Measurements from ENCODE around the gene MYOM3.

The MYOM3 gene

DNA sequence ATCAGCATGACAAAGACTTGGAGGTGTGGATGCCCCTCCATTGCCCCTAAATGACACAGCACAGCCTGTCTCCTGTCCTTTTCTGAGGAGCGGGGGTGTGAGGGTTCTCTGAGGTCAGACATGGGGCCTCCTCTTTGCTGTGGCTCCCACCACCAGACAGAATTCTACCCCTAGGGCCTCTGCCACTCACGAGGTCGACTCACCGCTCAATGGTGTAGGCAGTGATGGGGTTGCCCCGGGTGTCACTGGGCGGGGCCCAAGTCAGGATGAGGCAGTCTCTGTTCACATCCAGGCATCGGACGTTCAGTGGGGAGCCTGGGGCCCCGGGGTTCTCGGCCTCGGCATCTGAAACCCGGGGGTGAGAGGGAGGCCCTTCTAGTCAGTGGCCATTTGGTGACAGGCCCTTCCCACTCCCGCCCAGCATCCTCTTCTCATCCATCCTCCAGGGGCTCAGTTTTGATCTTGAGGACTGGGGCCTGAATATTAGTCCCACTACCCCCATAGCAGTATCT, 19.9 kb downstream of the MYOM3 start:
- DNase-seq (ENCODE audit: insufficient read length, low spot score) (no peak), FAIRE-seq (no peak)
- TF ChIP-seq, protein P1, sequence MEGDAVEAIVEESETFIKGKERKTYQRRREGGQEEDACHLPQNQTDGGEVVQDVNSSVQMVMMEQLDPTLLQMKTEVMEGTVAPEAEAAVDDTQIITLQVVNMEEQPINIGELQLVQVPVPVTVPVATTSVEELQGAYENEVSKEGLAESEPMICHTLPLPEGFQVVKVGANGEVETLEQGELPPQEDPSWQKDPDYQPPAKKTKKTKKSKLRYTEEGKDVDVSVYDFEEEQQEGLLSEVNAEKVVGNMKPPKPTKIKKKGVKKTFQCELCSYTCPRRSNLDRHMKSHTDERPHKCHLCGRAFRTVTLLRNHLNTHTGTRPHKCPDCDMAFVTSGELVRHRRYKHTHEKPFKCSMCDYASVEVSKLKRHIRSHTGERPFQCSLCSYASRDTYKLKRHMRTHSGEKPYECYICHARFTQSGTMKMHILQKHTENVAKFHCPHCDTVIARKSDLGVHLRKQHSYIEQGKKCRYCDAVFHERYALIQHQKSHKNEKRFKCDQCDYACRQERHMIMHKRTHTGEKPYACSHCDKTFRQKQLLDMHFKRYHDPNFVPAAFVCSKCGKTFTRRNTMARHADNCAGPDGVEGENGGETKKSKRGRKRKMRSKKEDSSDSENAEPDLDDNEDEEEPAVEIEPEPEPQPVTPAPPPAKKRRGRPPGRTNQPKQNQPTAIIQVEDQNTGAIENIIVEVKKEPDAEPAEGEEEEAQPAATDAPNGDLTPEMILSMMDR (IDR thresholded peaks at IDR 0.05; ENCODE audit: insufficient read depth, missing control alignments): no peak

DNA sequence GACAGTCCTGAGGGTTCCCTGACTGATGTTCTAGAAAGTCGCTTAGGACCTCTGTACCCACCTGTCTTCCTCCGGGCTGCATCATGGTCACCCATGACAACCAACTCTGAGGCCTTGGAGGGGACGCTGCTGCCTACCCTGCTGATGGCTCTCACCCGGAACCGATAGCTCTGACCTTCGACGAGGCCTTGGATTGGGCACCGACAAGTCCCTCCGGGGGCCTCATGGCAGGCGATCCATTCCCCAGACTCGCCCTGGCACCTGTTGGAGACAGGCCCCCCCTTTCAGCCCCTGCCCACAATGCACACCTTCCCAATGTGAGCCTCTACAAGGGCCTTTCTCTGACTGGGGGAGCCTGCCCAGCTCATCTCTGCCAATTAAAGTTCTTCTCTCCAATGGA, 21.2 kb downstream of the MYOM3 start:
- DNase-seq (ENCODE audit: insufficient read length, low spot score) (no peak), FAIRE-seq (no peak)
- TF ChIP-seq, protein P1 (IDR thresholded peaks at IDR 0.05; ENCODE audit: insufficient read depth, missing control alignments): no peak

DNA sequence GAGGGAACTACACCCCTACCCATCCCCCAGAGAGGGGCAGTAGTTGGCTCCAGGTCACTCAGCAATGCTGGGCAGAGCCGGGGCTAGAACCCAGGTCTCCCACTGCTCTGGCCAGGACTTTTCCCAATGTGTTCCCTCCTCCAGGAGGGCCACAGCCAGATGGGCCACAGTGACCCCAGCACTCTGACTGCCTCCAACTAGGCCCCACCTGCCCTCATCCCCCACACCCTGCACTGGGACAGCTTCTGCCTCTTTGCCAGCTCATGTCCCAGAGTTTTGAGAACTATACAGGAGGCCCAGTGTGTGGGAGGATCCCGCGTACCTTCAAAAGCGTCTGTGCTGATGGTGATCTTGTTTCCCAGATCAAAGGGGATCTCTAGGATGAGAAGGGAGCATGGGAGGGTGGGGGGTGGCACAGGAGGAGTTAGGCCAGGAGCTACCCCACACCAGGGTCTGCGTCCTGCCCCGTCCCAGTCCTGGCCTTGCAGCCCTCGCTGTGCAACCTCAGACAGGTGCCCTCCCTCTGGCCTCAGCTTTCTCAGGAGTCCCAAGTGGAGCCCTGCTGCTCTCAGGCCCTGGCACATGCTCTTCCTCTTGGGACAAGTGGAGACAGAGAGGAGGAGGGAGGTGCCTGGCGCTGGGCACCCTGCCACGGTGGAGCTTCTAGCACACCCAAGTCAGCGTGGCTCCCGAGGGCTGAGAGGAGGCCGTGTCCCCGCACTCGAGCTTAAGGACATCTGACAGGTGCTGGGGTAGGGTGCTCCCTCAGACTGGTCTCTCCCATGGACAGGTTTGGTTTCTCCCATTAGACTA, 22.0 kb downstream of the MYOM3 start:
- FAIRE-seq (no peak), DNase-seq (ENCODE audit: insufficient read length, low spot score) (no peak)
- TF ChIP-seq, protein P1 (IDR thresholded peaks at IDR 0.05; ENCODE audit: insufficient read depth, missing control alignments): no peak

DNA sequence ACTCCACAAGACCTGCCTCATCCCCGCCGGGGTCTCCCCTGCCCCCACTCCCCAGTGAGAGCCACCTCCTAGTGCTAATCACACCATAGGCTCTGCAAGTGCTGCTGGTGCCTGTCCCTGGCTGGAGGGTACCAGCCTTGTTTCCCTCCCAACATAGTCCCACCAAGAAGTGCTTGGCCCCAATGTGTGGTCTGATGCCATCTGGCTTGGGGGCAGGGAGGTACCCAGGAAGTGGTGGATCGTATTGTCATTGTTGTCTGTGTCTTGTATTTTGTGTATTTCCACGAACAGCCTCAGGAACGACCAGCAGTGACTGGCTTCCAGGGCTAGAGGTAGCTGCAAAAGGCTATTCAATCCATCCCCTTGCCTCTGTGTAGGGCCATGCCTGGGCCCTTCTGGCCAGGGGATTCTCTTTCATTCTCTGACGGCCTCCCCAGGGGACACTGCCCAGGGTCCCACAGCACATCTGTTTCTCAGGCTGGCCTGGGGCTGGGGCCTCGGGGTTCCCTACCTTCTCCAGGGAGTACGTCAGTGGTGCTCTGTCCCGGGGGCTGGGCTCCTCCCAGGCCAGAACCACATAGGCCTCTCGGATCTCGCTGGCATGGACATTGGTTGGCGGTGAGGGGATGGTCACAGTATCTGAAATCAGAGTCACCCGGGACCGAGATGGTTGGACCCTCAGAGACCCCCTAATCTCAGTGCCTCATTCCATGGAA, 22.8 kb downstream of the MYOM3 start:
- DNase-seq (ENCODE audit: insufficient read length, low spot score) (no peak), FAIRE-seq (no peak)
- TF ChIP-seq, protein P1 (IDR thresholded peaks at IDR 0.05; ENCODE audit: insufficient read depth, missing control alignments): no peak

DNA sequence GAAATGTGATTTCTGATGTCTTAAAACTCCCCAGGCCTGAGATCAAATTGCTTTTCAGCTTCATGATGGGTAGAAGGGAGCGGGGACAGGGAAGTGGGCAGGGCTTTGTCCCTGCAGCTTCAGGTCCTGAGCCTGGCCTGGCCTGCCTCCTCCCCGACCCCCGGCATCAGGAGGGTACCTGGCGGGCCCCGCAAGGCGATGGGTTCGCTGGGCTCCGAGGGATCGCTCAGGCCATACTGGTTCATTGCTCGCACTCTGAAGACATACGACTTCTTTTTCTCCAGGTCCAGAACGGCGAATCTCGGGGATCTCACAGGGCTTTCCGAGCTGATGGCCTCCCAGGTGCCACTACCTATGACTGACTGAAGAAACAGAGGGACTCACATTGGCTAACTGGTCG, 25.5 kb downstream of the MYOM3 start:
- no peak for DNase-seq (ENCODE audit: insufficient read length, low spot score)
- FAIRE-seq: no peak
- TF ChIP-seq, protein P1 (IDR thresholded peaks at IDR 0.05; ENCODE audit: insufficient read depth, missing control alignments): no peak

DNA sequence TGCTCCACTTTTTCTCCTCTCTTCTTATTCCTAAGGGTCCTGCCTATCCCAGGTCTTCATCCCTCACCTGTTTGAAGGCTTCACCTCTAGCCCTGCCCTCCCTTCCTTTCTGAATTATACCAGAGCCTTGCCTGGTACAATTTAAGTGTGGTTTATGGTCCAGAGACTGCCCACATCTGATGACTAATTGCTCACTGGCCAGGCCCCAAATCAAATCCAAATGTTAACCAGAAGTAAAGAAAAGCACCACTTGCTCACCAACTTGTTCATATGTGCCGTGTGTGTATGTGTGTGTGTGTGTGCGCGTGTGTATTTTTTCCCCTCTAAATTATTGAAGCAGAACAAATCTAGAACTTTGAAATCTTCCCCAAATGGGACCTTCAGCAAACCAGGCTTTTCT, 26.4 kb downstream of the MYOM3 start:
- DNase-seq (ENCODE audit: insufficient read length, low spot score) (no peak), FAIRE-seq (no peak)
- TF ChIP-seq, protein P1 (IDR thresholded peaks at IDR 0.05; ENCODE audit: insufficient read depth, missing control alignments): no peak

DNA sequence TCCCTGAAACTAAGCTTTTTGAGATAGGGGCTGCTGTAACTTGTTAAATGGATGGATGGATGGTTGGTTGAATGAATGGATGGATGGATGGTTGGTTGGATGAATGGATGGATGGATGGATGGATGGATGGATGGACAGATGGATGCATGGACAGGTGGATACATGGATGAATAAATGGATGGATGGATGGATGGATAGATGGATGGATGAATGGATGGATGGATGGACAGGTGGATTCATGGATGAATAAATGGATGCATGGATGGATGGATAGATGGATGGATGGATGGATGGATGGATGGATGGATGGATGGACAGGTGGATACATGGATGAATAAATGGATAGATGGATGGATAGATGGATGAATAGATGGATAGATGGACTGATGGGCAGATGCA, 26.9 kb downstream of the MYOM3 start:
- TF ChIP-seq, protein P1 (IDR thresholded peaks at IDR 0.05; ENCODE audit: insufficient read depth, missing control alignments): no peak
- no peak for DNase-seq (ENCODE audit: insufficient read length, low spot score)
- FAIRE-seq: no peak
